Tibial nerve (tissue), 4 donors: Measurements from ENCODE around the gene AKAP5. TPM values are rescaled to one million over a fixed set of nuclear protein-coding genes. Genes with fewer than 3 reads are reported as not detected.

Experiments used
- DNase-seq, 2 donors: peaks; one replicate each; pipeline ENCODE4 v3.0.0-alpha.2; 2019; ENCODE audit warnings: low spot score in 2 of 2
- H3K27ac ChIP-seq, 4 donors: fragments of 200-600 bp; sonication (generic) in 3 of 4; one replicate each; pipeline ENCODE4 v1.5.1; 2017 to 2019; ENCODE audit warnings: mild to moderate bottlenecking in 1 of 4
- H3K27me3 ChIP-seq, 2 donors: fragments of 200-600 bp; sonication (generic) in 1 of 2; one replicate each; pipeline versions ENCODE4 v1.5.1 to v1.6.0; 2017 to 2019
- H3K36me3 ChIP-seq, 3 donors: fragments of 200-600 bp; sonication (generic); one replicate each; pipeline ENCODE4 v1.5.1; 2018 to 2019
- H3K4me1 ChIP-seq, 4 donors: fragments of 200-600 bp; sonication (generic) in 3 of 4; one replicate each; pipeline ENCODE4 v1.5.1; 2017 to 2019
- H3K4me3 ChIP-seq, 4 donors: fragments of 200-600 bp; sonication (generic) in 3 of 4; one replicate each; pipeline ENCODE4 v1.5.1; 2017 to 2019; ENCODE audit warnings: mild to moderate bottlenecking in 1 of 4, moderate library complexity in 1 of 4
- H3K9me3 ChIP-seq, 4 donors: fragments of 200-600 bp; sonication (generic) in 3 of 4; one replicate each; pipeline ENCODE4 v1.5.1; 2017 to 2019
- CTCF ChIP-seq, 5 experiments: fragments of 200-600 bp in 3 of 5; fragments of 450-650 bp in 2 of 5; sonication (generic) in 3 of 5; IDR thresholded peaks; one replicate each; pipeline ENCODE4 v1.5.1; 2016 to 2019; ENCODE audit warnings: antibody characterized with exemption in 5 of 5, mild to moderate bottlenecking in 3 of 5, moderate library complexity in 2 of 5
- EP300 ChIP-seq, 2 donors: sonication (generic); formaldehyde crosslinking; IDR thresholded peaks; one replicate each; pipeline ENCODE4 v1.6.1; 2017; ENCODE audit warnings: antibody characterized with exemption in 2 of 2, mild to moderate bottlenecking in 1 of 2
- POLR2A ChIP-seq, 2 donors: fragments of 450-650 bp; IDR thresholded peaks; one replicate each; pipeline ENCODE4 v1.6.1; 2017; ENCODE audit warnings: antibody characterized with exemption in 2 of 2, mild to moderate bottlenecking in 2 of 2, moderate library complexity in 2 of 2
- WGBS, 2 donors: methylation state at CpG; one replicate each; pipeline ENCODE4 v1.1.5; 2018; 5-methylcytosine and 5-hydroxymethylcytosine counted together
- total RNA-seq, 4 donors: library from RNA; depleted of rRNA; stranded (reverse); fragments of >200 nt; gene quantifications; one replicate each; pipeline ENCODE4 v1.1.0, GENCODE V29; 2016

Gene AKAP5
- total RNA-seq, 4 donors from 2014 or later: 0.22 to 0.90 (median 0.50) TPM

- WGBS, 2 donors: 0% methylated on average over 22 to 68 of the region's 68 CpGs
- Histone ChIP-seq H3K9me3 (no peaks in the 10 kb centered on the region), H3K4me3 (peak overlapping the region; percentile 64 to 99 (median 94)), H3K27ac (peak overlapping the region; percentile 96 to 100 (median 100)), H3K27me3 (no peaks in the 10 kb centered on the region), H3K36me3 (no peaks in the 10 kb centered on the region), H3K4me1 (peaks cover 0 to 70% (median 43%) of the 10 kb centered on the region in 4 donors)
- peak; percentile 78 to 84 for DNase-seq
- TF ChIP-seq EP300 (IDR thresholded peaks at IDR 0.05): peak; percentile 34 to 80
- peak in 1 of 2 donors; percentile 42 for TF ChIP-seq POLR2A (IDR thresholded peaks at IDR 0.05)
- TF ChIP-seq CTCF (IDR thresholded peaks at IDR 0.05): peak in 1 of 5 experiments; percentile 6
These were observed 39.8 kb downstream of the AKAP5 start for GRCh38 chr14:64504897-64505794.

GRCh38 chr14:64506721-64507120, 41.4 kb downstream of the AKAP5 start:
- no peak for DNase-seq
- H3K27ac ChIP-seq: peak overlapping the region; percentile 96 to 100 (median 100)
- no peaks in the 10 kb centered on the region for H3K36me3 ChIP-seq
- H3K9me3 ChIP-seq: no peaks in the 10 kb centered on the region
- TF ChIP-seq EP300 (IDR thresholded peaks at IDR 0.05) (no peak), CTCF (IDR thresholded peaks at IDR 0.05) (no peak), POLR2A (IDR thresholded peaks at IDR 0.05) (no peak)
- H3K27me3 ChIP-seq: no peaks in the 10 kb centered on the region
- WGBS, 2 donors: 34 to 39% methylated on average over 3 of the region's 3 CpGs
- peaks cover 0 to 70% (median 36%) of the 10 kb centered on the region in 4 donors for H3K4me1 ChIP-seq
- H3K4me3 ChIP-seq: peak overlapping the region in 3 of 4 donors; percentile 64 to 99 (median 93)

GRCh38 chr14:64507376-64508156, 42.3 kb downstream of the AKAP5 start:
- 72 to 73% methylated on average over 4 of the region's 4 CpGs for WGBS, 2 donors

GRCh38 chr14:64508215-64508776, 43.0 kb downstream of the AKAP5 start:
- WGBS, 2 donors: 29 to 32% methylated on average over 1 of the region's 1 CpG

More at GRCh38 chr14:64507376-64508156, 42.3 kb downstream of the AKAP5 start:
- H3K9me3 ChIP-seq: no peaks in the 10 kb centered on the region
- no peaks in the 10 kb centered on the region for H3K36me3 ChIP-seq
- TF ChIP-seq EP300 (IDR thresholded peaks at IDR 0.05) (no peak), POLR2A (IDR thresholded peaks at IDR 0.05) (no peak), CTCF (IDR thresholded peaks at IDR 0.05) (no peak)
- H3K27me3 ChIP-seq: no peaks in the 10 kb centered on the region
- no peak for DNase-seq
- H3K27ac ChIP-seq: peak overlapping the region in 2 of 4 donors; percentile 99 to 100
- no peak overlapping the region for H3K4me3 ChIP-seq
- H3K4me1 ChIP-seq: peaks cover 0 to 70% (median 31%) of the 10 kb centered on the region in 4 donors

More at GRCh38 chr14:64508215-64508776, 43.0 kb downstream of the AKAP5 start:
- no peaks in the 10 kb centered on the region for H3K36me3 ChIP-seq
- peak overlapping the region in 1 of 4 donors; percentile 99 for H3K27ac ChIP-seq
- no peak overlapping the region for H3K4me3 ChIP-seq
- H3K9me3 ChIP-seq: no peaks in the 10 kb centered on the region
- H3K27me3 ChIP-seq: no peaks in the 10 kb centered on the region
- no peak for DNase-seq
- TF ChIP-seq POLR2A (IDR thresholded peaks at IDR 0.05) (no peak), EP300 (IDR thresholded peaks at IDR 0.05) (no peak), CTCF (IDR thresholded peaks at IDR 0.05) (no peak)
- H3K4me1 ChIP-seq: peaks cover 0 to 74% (median 33%) of the 10 kb centered on the region in 4 donors
